GM18526 (cell line): ENCODE data around the gene NOP16.

Source experiments
- POLR2A ChIP-seq: IDR thresholded peaks from 3 replicates; pipeline ENCODE4 v1.6.1; 2011; ENCODE audit not compliant: insufficient read length; ENCODE audit errors: extremely low read depth

Gene NOP16

DNA sequence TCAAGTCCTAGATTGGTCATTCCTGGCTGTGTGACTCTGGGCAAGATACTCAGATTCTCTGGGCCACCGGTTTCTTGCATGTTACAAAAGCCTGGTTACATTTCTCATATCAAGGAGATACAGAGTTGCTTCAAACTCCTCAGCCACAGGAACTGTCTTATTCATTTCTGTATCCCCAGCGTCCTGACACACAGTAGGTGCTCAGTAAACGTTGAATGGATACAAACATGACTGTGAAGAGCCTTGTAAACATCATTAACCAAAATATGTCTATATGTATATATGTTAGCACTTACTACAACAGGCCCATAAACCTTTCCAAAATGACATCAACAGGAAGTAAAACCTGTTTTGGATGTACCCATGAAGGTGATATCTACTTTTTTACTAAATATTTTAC lies 26.3 kb upstream of the NOP16 start:
- TF ChIP-seq POLR2A = no peak

DNA sequence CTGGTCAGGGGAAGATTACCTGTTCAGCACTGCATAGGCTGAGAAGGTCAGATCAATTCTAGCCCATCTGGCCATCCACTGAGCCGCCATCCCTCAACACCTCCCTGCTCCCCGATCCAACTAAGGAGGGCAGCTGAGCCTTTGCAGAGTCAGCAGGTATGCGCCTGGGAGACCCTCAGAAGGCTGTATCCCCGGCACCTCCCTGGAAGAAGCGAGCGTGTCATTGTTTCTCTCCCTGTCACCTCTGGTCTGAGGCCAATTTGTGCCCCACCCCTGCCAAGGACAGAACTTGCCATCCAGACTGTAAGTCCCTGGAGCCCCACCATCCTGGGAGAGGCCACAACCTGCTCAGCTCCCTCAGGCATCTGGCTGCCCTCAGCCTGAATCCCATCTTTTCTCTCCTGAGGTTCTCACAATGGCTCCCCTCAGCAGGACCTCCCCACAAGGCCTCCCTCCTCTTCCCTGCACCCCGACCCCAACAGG lies 25.4 kb upstream of the NOP16 start:
- no peak for TF ChIP-seq POLR2A

DNA sequence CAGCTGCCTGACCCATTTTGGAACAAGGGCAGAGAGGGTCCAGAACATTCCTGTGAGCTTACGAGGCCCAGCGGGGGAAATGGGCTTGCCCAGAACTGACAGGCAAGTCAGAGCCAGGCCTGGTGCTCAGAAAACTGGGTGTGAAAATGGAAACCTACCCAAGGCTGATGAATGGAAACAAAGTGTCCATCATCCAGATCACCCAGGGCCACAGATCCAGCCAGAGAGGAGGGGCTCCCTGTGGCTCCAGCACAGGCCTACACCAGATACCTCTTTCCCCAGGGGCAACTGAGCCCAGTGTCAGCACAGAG lies 24.8 kb upstream of the NOP16 start:
- TF ChIP-seq POLR2A = no peak

DNA sequence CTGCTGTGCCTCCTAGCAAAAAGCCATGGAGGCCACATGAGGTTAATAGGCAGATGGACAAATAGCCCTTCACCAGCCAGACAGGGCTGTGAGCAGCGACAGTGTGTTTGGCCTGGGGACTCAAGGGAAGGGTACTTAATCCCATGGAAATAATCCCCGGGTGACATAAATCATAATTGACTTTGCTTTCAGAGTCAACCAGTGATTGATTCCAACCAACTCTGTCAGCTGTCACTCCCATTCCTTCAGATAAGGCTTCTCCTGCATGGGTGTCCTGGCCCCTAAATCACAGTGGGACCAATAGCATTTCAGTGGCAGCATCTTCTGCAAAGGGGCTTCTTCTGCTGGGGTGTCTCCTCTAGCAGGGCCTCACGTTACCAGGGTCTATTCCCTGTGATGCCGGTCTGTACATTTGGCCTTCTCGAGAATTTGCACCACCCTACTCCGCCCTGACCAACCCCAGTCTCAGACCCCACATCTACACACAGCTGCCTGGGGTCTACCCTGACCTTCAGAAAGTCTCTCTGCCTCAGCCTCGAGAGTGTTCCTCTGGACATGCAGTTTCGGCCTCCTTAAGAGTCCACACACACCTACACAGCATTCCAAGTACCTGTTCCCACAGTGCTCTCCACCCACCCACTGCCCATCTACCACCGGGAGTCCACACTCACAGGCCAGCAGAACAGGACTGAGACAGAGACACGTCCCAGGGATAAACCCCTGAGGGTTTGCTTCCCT lies 24.3 kb upstream of the NOP16 start:
- no peak for TF ChIP-seq POLR2A

DNA sequence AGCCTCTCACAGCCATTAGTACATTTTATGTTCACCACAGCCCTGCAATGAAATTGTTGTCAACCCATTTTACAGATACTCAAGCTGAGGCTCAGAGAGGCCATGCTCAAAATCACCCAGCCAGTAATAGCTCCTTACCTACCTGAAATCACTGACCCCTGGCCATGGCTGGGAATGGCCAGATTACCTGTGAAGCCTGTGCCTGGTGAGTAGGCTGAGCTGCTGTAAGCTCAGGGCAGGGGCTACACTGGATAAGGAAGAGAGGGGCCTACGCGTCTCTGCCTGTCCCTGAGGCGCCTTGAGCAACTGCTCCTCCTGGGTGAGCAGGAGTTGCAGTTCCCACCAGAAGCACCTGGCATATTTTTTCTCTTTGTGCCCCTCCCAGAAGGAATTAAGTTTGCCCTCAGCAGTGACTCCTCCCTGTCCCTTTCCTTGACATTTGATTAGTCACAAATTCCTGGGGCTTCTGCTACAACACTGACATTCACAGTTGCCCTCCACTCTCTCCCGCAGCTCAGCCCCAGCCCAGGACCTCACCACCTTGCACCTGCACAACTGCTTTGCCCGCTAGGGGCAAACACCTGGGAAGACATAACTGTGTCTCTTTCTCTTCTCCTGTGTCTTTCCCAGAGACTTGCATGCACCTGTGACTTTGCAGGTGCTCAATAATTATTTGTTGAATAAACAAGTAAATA lies 22.2 kb upstream of the NOP16 start:
- TF ChIP-seq POLR2A = no peak

DNA sequence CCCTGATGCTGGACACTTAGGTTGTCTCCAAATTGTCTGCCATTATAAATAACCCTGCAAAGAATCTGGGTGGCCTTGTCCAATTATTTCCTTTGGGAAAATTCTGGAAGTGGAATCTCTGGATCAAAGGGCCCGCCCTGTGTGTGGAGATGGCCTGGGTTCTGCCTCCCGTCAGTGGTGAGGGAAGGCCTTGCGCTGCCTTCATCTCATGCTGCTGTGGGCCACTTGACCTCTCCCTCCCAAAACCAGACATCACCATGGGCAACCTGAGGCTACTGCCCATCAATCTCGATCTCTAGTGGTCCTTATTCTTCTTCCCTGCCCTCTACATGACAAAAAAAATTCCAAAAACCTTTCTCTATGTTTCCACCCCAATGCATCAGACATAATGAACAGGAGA lies 21.4 kb upstream of the NOP16 start:
- no peak for TF ChIP-seq POLR2A

DNA sequence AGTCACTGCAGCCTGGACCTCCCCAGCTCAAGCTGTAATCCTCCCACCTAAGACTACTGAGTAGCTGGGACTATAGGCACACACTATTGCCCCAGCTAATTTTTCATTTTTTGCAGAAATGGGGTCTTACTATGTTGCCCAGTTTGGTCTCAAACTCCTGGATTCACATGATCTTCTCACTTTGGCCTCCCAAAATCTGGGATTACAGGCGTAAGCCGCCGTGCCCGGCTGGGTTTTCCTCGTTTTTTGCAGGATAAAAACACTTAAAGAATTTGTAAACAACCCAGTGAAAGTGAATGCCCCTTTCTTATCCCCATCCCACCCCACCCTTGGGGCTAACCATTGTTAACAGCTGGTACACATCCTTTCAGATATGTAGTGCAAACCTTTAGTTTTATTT lies 20.2 kb upstream of the NOP16 start:
- TF ChIP-seq POLR2A = no peak

DNA sequence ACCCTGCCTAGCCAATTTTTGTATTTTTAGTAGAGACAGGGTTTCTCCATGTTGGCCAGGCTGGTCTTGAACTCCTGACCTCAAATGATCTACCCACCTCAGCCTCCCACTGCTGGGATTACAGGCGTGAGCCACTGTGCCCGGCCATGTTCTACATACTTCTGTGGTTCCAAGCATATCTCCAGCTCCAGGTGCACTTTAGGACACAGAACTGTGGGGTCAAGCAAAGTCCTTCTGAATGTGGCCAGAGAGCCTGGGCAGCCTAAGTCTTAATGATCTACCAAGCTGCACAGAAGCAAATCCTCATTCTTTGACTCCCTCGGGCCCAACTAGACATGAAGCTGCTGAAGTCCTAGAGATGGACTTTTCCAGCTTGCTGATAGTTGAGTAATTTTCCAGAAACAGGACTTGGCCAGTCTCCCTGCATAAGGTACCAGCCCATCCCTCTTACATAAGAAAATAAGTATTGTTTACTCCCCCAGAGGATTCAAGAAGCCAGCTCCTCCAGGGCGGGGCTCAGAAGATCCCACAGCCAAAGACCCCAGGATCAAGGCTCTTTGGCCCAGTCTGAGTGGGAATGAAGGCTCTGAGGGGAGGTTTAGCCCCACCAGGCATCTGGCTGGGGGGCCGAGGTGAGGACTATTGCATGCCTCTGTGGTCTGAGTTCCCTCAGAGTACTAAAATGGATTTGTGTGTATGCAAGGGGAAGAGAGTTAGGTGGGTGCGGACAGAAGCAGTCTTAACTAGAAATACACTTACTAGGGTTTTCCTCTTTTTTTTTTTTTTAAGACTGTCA lies 19.3 kb upstream of the NOP16 start:
- no peak for TF ChIP-seq POLR2A

DNA sequence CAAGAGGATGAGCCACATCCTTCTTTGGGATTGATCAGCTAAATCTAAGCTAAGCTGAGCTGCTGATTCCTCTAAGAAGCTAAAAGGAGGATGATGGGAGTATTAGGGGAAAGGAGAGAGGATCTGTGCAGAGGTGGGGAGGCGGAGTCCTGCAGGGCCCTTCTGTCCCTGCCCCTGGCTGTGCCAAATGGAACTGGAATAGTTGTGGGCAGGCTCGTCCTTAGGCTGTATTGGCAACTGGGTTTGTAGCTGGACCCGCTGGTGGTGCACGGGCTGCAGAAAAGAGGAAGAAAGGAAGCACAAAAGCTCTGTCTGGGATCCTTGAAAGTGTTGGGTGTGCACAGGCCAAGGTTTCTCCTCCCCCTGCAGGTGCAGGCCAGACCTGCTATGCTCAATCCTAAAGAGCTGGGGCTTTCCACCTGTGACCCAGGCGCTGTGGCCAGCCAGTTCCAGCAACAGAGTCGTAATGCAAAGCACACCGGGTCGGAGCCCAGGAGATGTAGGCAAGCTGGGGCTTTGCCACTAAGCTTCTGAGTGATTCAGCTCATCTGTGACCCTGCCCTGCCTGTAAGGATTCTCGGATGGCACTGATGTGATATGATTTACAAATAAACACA lies 18.1 kb upstream of the NOP16 start:
- no peak for TF ChIP-seq POLR2A

DNA sequence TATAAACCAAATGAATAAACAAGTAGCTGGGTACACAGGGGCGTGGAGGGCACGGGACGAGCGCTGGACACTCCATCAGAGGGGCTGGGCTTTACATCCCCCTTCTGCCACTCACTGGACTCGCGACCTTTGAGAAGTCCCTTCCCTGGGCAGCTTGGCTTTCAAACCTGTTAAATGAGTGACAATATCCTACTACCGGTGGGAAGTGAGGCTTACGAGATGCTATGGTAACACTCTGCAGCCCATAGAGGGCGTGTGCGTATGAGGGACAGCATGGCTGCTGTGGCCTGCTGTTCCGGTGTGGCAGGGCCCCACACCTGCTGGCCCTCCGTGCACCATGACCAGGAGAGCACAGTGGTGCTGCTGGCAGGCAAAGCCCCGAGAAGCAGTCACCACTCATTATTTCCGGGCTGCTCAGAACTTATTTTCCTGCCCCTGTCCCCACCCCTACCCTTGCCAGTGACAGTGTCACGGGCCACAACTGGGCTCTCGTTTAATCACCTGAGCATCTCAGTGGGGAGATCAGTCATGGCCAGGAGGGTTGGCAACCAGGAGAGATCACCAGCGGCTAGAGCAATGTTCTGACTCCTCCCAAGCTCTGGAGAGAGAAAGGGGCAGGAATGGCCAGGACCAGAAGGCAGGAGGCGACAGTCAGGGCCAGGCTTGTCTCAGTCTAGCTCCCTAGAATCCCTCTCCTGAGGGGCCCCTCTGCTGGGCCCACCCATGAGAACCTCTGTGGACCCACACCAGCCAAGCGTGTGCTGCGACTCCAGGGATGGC lies 17.4 kb upstream of the NOP16 start:
- TF ChIP-seq POLR2A = no peak

DNA sequence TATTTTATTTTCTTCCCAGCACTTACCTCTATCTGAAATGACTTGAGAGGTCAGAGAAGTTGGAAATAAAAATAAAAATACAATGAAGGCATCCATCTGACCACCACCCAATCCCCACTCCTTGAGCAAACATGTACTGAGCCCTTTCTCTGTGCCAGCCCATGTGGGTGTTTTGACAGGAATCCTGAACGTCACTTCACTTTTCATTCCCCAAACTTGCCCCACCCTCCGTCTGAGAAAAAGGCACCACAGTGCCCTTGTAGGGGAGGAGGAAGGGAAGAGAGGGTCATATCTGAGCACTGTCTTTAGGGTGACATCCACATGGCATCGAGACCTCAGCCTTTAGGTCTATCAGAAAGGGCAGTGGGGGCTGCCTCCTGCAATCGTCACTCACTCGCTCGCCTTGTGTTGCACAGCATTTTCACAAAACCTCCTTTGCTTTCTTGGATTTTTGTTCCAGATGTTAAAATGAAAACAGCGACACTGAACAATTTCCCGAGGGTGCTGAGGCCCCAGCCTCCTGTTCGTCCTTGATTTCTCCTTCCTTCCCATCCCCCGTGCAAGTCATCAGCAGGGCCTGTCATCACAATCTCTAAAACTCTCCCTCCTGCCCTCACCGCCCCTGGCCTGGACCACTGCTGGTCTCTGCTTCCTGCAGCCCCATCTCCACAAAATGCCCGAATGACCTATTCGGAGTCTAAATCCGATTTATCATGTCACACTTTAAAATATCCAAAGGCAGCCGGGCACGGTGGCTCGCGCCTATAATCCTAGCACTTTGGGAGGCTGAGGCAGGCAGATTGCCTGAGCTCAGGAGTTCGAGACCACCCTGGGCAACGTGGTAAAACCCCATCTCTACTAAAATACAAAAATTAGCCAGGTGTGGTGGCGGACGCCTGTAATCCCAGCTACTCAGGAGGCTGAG lies 13.1 kb upstream of the NOP16 start:
- TF ChIP-seq POLR2A = no peak

DNA sequence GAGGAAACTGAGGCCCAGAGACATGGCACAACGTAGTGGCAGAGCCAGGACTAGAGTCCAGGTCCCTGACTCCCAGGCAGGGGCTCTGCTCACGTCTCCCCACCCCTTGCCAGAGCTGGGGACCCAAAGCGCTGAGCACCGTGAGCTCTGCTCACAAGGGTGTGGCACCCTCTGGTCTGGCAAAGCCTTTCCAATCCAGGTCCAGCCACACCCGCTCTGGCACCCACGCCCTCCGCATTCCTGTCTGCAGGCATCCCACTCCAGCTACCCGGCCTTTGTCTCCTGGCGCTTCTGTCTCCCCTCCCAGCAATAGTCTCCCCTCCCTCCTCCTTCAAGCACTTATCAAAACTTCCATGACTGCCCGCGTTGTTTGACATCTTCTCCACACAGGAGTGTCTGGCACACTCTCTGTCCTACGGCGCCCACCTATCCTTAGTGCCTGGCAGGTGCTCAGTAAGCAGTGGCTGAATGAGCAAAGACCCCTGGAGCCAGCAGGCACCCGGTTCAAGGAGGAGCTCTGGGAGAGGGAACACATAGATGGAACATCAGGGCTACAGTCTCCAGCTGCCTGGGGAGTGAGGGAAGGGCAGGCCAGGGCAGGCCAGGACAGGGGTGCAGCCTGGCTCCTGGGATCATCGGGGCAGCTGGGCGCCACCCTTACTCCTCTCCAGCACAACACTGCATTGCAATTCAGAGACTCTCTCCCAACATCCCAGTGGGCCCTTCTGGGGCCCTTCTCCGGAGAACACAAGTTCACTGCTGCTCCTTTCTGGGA lies 12.2 kb upstream of the NOP16 start:
- TF ChIP-seq POLR2A = no peak
